IMR-90 (cell line): ENCODE measurements around the gene SLC25A6. TPM values are rescaled to one million over a fixed set of nuclear protein-coding genes. Genes with fewer than 3 reads are reported as not detected.

Experiments
- ATAC-seq: fragments of 200-7000 bp; cut with Tn5 transposase; 2 replicates; pipeline ENCODE4 v1.9.1; 2020; ENCODE audit warnings: low read depth, mild to moderate bottlenecking, moderate library complexity
- BruUV-seq: library from RNA; stranded (reverse); fragments of 400-500 nt; replicated peaks from 2 replicates; lab custom pipeline; 2021; lab: Mats Ljungman, UMichigan
- CTCF ChIA-PET: fragments of 300-600 bp; formaldehyde crosslinking; extraction: SDS; loops from one replicate; lab custom pipeline; 2021; ENCODE audit warnings: antibody characterized with exemption; lab: Yijun Ruan, JAX
- POLR2A ChIA-PET: fragments of 300-600 bp; sonication (Branson Sonifier 250); formaldehyde crosslinking; loops from one replicate; lab custom pipeline; 2022; ENCODE audit warnings: antibody characterized with exemption; ENCODE audit not compliant: unreplicated experiment; lab: Charles Lee
- DNase-seq: peaks from one replicate; pipeline ENCODE4 v3.0.0; 2013
- H2AFZ ChIP-seq: replicated peaks from 2 replicates; pipeline ENCODE3; 2013; ENCODE audit warnings: low read length, mild to moderate bottlenecking; ENCODE audit not compliant: poor library complexity
- H2AK5ac ChIP-seq: 2 replicates; pipeline ENCODE4 v1.6.1; 2013; ENCODE audit warnings: low read depth, low read length, inconsistent platforms
- H2AK9ac ChIP-seq: replicated peaks from 2 replicates; pipeline ENCODE3; 2013; ENCODE audit warnings: mild to moderate bottlenecking, low read depth, low read length, moderate library complexity; ENCODE audit not compliant: poor library complexity
- H2BK120ac ChIP-seq: 2 replicates; pipeline ENCODE4 v1.6.1; 2013; ENCODE audit warnings: low read depth, low read length, inconsistent platforms
- H2BK15ac ChIP-seq: 3 replicates; pipeline ENCODE4 v1.6.1; 2013; ENCODE audit warnings: low read depth, low read length, inconsistent platforms
- H2BK20ac ChIP-seq: 2 replicates; pipeline ENCODE4 v1.6.1; 2013; ENCODE audit warnings: low read depth, mild to moderate bottlenecking, inconsistent platforms, low read length, moderate library complexity
- H2BK5ac ChIP-seq: 2 replicates; pipeline ENCODE4 v1.6.1; 2013; ENCODE audit warnings: mild to moderate bottlenecking, low read depth, low read length, inconsistent platforms; ENCODE audit not compliant: poor library complexity, severe bottlenecking
- H3K14ac ChIP-seq: replicated peaks from 2 replicates; pipeline ENCODE4 v1.6.1; 2013; ENCODE audit warnings: low read depth, low read length, inconsistent platforms
- H3K18ac ChIP-seq: 2 replicates; pipeline ENCODE4 v1.6.1; 2013; ENCODE audit warnings: low read depth, low read length, control low read depth
- H3K23ac ChIP-seq: 2 replicates; pipeline ENCODE4 v1.6.1; 2013; ENCODE audit warnings: low read depth, low read length, inconsistent platforms
- H3K27ac ChIP-seq: 2 replicates; pipeline ENCODE4 v1.5.1; 2013; ENCODE audit warnings: mild to moderate bottlenecking, control low read depth, low read length; ENCODE audit not compliant: insufficient read depth
- H3K27me3 ChIP-seq: 2 replicates; pipeline ENCODE4 v1.6.1; 2013; ENCODE audit warnings: low read length; ENCODE audit not compliant: control insufficient read depth, insufficient read depth
- H3K36me3 ChIP-seq: 2 replicates; pipeline ENCODE4 v1.6.1; 2013; ENCODE audit warnings: low read length, mixed read lengths; ENCODE audit not compliant: control insufficient read depth, insufficient read depth
- H3K4ac ChIP-seq: 2 replicates; pipeline ENCODE4 v1.6.1; 2013; ENCODE audit warnings: low read depth, low read length, inconsistent platforms
- H3K4me1 ChIP-seq: 2 replicates; pipeline ENCODE4 v1.6.1; 2013; ENCODE audit warnings: low read length, mixed read lengths; ENCODE audit not compliant: control insufficient read depth, insufficient read depth
- H3K4me2 ChIP-seq: 2 replicates; pipeline ENCODE4 v1.6.1; 2013; ENCODE audit warnings: low read depth, mild to moderate bottlenecking, control low read depth, low read length, moderate library complexity
- H3K4me3 ChIP-seq: 2 replicates; pipeline ENCODE4 v1.5.1; 2013; ENCODE audit warnings: low read depth, mild to moderate bottlenecking, control low read depth, low read length, moderate library complexity; ENCODE audit not compliant: insufficient read depth
- H3K56ac ChIP-seq: 2 replicates; pipeline ENCODE4 v1.6.1; 2013; ENCODE audit warnings: low read length, inconsistent platforms; ENCODE audit not compliant: insufficient read depth; ENCODE audit errors: extremely low read depth
- H3K79me1 ChIP-seq, 2 experiments: 2 replicates each; pipeline ENCODE4 v1.6.1; 2013; ENCODE audit warnings: low read length in 2 of 2, inconsistent platforms in 1 of 2, low read depth in 1 of 2
- H3K9ac ChIP-seq: 2 replicates; pipeline ENCODE4 v1.6.1; 2013; ENCODE audit warnings: low read depth, low read length, control low read depth
- H3K9me1 ChIP-seq: 2 replicates; pipeline ENCODE4 v1.6.1; 2013; ENCODE audit warnings: low read length, inconsistent platforms; ENCODE audit not compliant: insufficient read depth
- H3K9me3 ChIP-seq: 2 replicates; pipeline ENCODE4 v1.6.1; 2013; ENCODE audit warnings: low read length; ENCODE audit not compliant: control insufficient read depth, insufficient read depth
- H4K20me1 ChIP-seq: 2 replicates; pipeline ENCODE4 v1.6.1; 2013; ENCODE audit warnings: low read length, inconsistent platforms; ENCODE audit not compliant: insufficient read depth
- H4K5ac ChIP-seq: 2 replicates; pipeline ENCODE4 v1.6.1; 2013; ENCODE audit warnings: mild to moderate bottlenecking, low read depth, low read length, control low read depth
- H4K8ac ChIP-seq, 2 experiments: 2 replicates each; pipeline ENCODE4 v1.6.1; 2013; ENCODE audit warnings: low read depth in 2 of 2, low read length in 2 of 2, control low read depth in 1 of 2, inconsistent platforms in 1 of 2
- H4K91ac ChIP-seq: 2 replicates; pipeline ENCODE4 v1.6.1; 2013; ENCODE audit warnings: low read depth, low read length, inconsistent platforms; ENCODE audit not compliant: insufficient read depth
- CEBPB ChIP-seq: IDR thresholded peaks from 2 replicates; pipeline ENCODE4 v1.6.1; 2012; ENCODE audit warnings: low read depth, low read length, improper control_type of control experiment
- CTCF ChIP-seq: conservative IDR thresholded peaks from 2 replicates; pipeline ENCODE4 v1.5.1; 2012; ENCODE audit warnings: mild to moderate bottlenecking, low read depth, low read length, improper control_type of control experiment
- FOS ChIP-seq: fragments of 150-350 bp; IDR thresholded peaks from 2 replicates; pipeline ENCODE4 v1.6.1; 2016; ENCODE audit warnings: low read depth, low read length
- MAFK ChIP-seq: IDR thresholded peaks from 2 replicates; pipeline ENCODE4 v1.6.1; 2012; ENCODE audit warnings: low read depth, low read length, improper control_type of control experiment
- MAZ ChIP-seq: IDR thresholded peaks from 2 replicates; pipeline ENCODE4 v1.6.1; 2012; ENCODE audit warnings: low read depth, mild to moderate bottlenecking, low read length, improper control_type of control experiment, moderate library complexity, borderline replicate concordance
- NFE2L2 ChIP-seq: fragments of 150-350 bp; IDR thresholded peaks from 2 replicates; pipeline ENCODE4 v1.6.1; 2016; ENCODE audit warnings: low read depth, mild to moderate bottlenecking, low read length
- POLR2A ChIP-seq: IDR thresholded peaks from 2 replicates; pipeline ENCODE4 v1.6.1; 2012; ENCODE audit warnings: mild to moderate bottlenecking, low read depth, low read length
- RAD21 ChIP-seq: IDR thresholded peaks from 2 replicates; pipeline ENCODE4 v1.6.1; 2012; ENCODE audit warnings: low read length, improper control_type of control experiment
- RCOR1 ChIP-seq: IDR thresholded peaks from 2 replicates; pipeline ENCODE4 v1.6.1; 2012; ENCODE audit warnings: mild to moderate bottlenecking, low read length, improper control_type of control experiment; ENCODE audit not compliant: insufficient replicate concordance
- RFX5 ChIP-seq: IDR thresholded peaks from 2 replicates; pipeline ENCODE4 v1.8.0; 2012; ENCODE audit warnings: low read depth, mild to moderate bottlenecking, low read length, moderate library complexity
- SMC3 ChIP-seq: fragments of 150-350 bp; IDR thresholded peaks from 2 replicates; pipeline ENCODE4 v1.6.1; 2016; ENCODE audit warnings: low read depth, mild to moderate bottlenecking, antibody characterized with exemption, low read length, moderate library complexity
- WGBS, 2 experiments: methylation state at CpG; one replicate each; pipeline versions ENCODE4 v1.1.5 to v1.1.7; 2013; ENCODE audit warnings: missing lambda C conversion rate in 2 of 2; ENCODE audit not compliant: insufficient read length in 1 of 2; ENCODE audit errors: extremely low coverage in 2 of 2; 5-methylcytosine and 5-hydroxymethylcytosine counted together
- dilution Hi-C: fragments of 300-500 bp; cut with HindIII; formaldehyde crosslinking; loops from one replicate; pipeline ENCODE4 v1.14.3; 2018; ENCODE audit warnings: low sequenced_read_pairs; ENCODE audit not compliant: unreplicated experiment
- in situ Hi-C: fragments of 300-500 bp; cut with MboI; formaldehyde crosslinking; loops from 3 replicates; pipeline ENCODE4 v1.14.3; 2019; ENCODE audit warnings: low sequenced_read_pairs, inconsistent platforms, mixed read lengths
- intact Hi-C: fragments of 100-400 bp; cut with micrococcal nuclease; formaldehyde crosslinking; loops from 2 replicates; pipeline ENCODE4 v1.10.0; 2022
- polyA plus RNA-seq, 3 experiments: library from polyadenylated mRNA; depleted of rRNA; stranded (reverse); fragments of >200 nt; gene quantifications; 2 replicates each; pipeline ENCODE4 v1.2.3, GENCODE V29; 2012; ENCODE audit warnings: low replicate concordance in 1 of 3
- total RNA-seq: library from RNA; depleted of rRNA; stranded (reverse); fragments of >200 nt; gene quantifications from 2 replicates; pipeline ENCODE4 v1.2.3, GENCODE V29; 2012
- TF ChIP-seq, protein P1 (sequence below): fragments of 150-350 bp; IDR thresholded peaks from 2 replicates; pipeline ENCODE4 v1.6.1; 2017; ENCODE audit warnings: mild to moderate bottlenecking, antibody characterized with exemption, low read length, low read depth

Gene SLC25A6
- total and polyA plus RNA-seq, 2 of the 4 experiments (the other 2 are of a cell fraction), result 166 to 565 TPM

GRCh38 chrX:1389993-1390285, 2.0 kb downstream of the SLC25A6 start:
- ChIA-PET CTCF (no interaction called here), POLR2A (no interaction called here)
- Histone ChIP-seq H4K20me1 (peaks cover 68% of the 10 kb centered on the region), H3K23ac (no peak overlapping the region), H3K14ac (no peak overlapping the region), H3K27ac (no peak overlapping the region), H3K4me1 (no peaks in the 10 kb centered on the region; the same call in 1 of the 2 replicates), H4K5ac (no peak overlapping the region), H3K56ac (peak overlapping the region; percentile 30; the same call in 1 of the 2 replicates), H2AK5ac (no peak overlapping the region), H3K9me1 (peaks cover 6% of the 10 kb centered on the region; the same call in 1 of the 2 replicates), H2AFZ (no peak overlapping the region), H2BK15ac (no peak overlapping the region), H2BK5ac (no peak overlapping the region), H3K9ac (no peak overlapping the region), H3K9me3 (no peaks in the 10 kb centered on the region), H2BK120ac (no peak overlapping the region), H4K8ac (no peak overlapping the region), H3K27me3 (no peaks in the 10 kb centered on the region), H3K4me2 (no peak overlapping the region), H4K91ac (no peak overlapping the region), H3K4me3 (no peak overlapping the region), H2AK9ac (no peak overlapping the region), H3K4ac (no peak overlapping the region), H2BK20ac (no peak overlapping the region), H3K18ac (no peak overlapping the region), H3K79me1 (peaks cover 5 to 51% of the 10 kb centered on the region in 2 experiments), H3K36me3 (peaks cover 56% of the 10 kb centered on the region)
- DNase-seq, result no peak
- intact Hi-C loops, result loop anchor here (10.0 kb wide), 1 partner anchor 55 kb away; no protein-coding TSS in a partner anchor
- TF ChIP-seq CEBPB, result no peak
- TF ChIP-seq POLR2A, result no peak
- no peak for TF ChIP-seq MAZ
- TF ChIP-seq FOS, result no peak
- no peak for TF ChIP-seq SMC3
- no peak for TF ChIP-seq RFX5
- no peak for TF ChIP-seq NFE2L2
- no peak for TF ChIP-seq RAD21
- TF ChIP-seq RCOR1, result no peak
- TF ChIP-seq, protein P1, sequence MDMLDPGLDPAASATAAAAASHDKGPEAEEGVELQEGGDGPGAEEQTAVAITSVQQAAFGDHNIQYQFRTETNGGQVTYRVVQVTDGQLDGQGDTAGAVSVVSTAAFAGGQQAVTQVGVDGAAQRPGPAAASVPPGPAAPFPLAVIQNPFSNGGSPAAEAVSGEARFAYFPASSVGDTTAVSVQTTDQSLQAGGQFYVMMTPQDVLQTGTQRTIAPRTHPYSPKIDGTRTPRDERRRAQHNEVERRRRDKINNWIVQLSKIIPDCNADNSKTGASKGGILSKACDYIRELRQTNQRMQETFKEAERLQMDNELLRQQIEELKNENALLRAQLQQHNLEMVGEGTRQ, result no peak
- no peak for TF ChIP-seq CTCF
- no peak for TF ChIP-seq MAFK
- no TSS peak for BruUV-seq
- WGBS, 2 experiments, result 100% methylated on average over 2 of the region's 10 CpGs; no CpG with 5 or more reads in 1 of the 2 experiments
- ATAC-seq, result no peak
- in situ Hi-C loops, result no loop called here
- dilution Hi-C loops, result no loop called here
